Limb (tissue), 2 donors: Measurements from ENCODE around the gene SMC5.

ENCODE experiments used
- DNase-seq, 2 donors: peaks; one replicate each; pipeline ENCODE4 v3.0.0-alpha.2; 2016; ENCODE audit errors: extremely low spot score in 2 of 2

SMC5 gene

GRCh38 chr9:70404261-70404660 is 145.5 kb downstream of the SMC5 start:
- DNase-seq: no peak
